ENCODE results near the gene YJEFN3.
A peak's percentile ranks its signal among the peaks of the same experiment; 100 is the strongest.

Gene YJEFN3

DNA sequence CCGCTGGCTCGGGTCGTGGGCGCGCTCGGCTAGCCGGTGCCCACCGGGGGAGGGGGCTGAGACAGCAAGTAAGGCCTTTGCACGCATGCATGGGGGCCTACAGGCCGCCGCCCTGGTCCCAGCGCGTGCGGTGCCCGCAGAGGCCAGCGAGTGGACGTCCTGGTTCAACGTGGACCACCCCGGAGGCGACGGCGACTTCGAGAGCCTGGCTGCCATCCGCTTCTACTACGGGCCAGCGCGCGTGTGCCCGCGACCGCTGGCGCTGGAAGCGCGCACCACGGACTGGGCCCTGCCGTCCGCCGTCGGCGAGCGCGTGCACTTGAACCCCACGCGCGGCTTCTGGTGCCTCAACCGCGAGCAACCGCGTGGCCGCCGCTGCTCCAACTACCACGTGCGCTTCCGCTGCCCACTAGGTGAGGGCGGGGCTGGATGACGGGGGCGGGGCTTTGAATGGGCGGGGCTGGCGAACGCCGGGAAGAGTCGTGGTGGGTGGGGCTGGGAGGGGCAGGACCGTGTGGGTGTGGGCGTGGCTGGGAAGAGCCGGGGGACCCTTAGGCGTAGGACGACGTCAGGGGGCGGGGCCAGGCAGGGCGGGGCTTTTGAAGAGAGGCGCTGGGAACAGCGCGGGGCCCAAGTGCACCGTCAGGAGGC is 11.5 kb downstream of the YJEFN3 start:
- DNase-seq, result peak; percentile 33

- DNase-seq, result peak; percentile 57
These were observed 12.2 kb downstream of the YJEFN3 start for GRCh38 chr19:19540715-19541515.

GRCh38 chr19:19541616-19542015 is 12.9 kb downstream of the YJEFN3 start:
- DNase-seq, result no peak

DNA sequence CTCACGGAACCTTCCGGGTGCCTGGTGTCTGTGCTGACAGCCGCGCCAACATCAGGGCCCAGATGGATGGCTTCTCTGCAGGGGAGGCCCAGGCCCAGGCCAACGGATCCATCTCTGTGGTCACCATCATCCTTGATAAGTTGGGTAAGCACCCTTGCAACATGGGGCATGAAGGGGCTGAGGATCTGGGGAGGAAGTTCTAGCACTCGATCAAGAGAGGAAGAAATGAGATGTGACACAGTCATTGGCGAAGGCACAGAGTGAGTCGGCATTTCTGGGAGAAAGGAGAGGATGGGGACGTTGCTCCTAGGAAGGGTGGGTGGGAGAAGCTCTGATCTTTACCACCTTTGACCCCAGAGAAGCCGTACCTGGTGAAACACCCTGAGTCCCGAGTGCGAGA is 13.8 kb downstream of the YJEFN3 start:
- DNase-seq, result no peak

DNA sequence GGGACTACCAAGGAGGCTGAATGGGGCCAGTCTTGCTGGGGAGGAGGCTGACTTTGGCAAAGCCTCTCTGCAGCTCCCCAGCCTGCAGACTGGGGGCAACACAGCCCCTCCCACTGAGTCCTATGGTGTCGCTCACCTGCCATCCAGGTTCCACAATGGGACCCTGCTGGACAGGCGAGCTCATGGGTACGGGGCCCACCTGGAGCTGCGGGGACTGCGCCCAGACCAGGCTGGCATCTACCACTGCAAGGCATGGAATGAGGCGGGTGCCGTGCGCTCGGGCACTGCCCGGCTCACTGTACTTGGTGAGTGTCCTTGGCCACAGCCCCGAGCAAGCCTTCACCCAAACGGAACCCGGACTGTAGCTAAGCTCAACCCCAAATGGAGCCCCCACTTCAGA is 14.4 kb downstream of the YJEFN3 start:
- no peak for DNase-seq

- DNase-seq, result no peak
These were observed 14.9 kb downstream of the YJEFN3 start for GRCh38 chr19:19543640-19544039.

DNA sequence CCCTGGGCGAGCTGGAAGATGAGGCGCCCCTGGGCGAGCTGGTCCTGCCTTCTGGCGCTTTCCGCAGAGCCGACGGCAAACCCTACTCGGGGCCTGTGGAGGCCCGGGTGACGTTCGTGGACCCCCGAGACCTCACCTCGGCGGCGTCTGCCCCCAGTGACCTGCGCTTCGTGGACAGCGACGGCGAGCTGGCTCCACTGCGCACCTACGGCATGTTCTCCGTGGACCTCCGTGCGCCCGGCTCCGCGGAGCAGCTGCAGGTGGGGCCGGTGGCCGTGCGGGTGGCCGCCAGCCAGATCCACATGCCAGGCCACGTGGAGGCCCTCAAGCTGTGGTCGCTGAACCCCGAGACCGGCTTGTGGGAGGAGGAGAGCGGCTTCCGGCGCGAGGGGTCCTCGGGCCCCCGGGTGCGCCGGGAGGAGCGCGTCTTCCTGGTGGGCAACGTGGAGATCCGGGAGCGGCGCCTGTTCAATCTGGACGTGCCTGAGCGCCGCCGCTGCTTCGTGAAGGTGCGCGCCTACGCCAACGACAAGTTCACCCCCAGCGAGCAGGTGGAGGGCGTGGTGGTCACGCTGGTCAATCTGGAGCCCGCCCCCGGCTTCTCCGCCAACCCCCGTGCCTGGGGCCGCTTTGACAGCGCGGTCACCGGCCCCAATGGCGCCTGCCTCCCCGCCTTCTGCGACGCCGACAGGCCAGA is 15.7 kb downstream of the YJEFN3 start:
- no peak for DNase-seq

DNA sequence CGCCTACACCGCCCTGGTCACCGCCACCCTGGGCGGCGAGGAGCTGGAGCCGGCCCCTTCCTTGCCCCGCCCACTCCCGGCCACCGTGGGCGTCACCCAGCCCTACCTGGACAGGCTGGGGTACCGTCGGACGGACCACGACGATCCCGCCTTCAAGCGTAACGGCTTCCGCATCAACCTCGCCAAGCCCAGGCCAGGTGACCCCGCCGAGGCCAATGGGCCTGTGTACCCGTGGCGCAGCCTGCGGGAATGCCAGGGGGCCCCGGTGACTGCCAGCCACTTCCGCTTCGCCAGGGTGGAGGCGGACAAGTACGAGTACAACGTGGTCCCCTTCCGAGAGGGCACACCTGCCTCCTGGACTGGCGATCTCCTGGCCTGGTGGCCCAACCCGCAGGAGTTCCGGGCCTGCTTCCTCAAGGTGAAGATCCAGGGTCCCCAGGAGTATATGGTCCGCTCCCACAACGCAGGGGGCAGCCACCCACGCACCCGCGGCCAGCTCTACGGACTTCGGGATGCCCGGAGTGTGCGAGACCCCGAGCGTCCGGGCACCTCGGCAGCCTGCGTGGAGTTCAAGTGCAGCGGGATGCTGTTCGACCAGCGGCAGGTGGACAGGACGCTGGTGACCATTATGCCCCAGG is 16.4 kb downstream of the YJEFN3 start:
- no peak for DNase-seq

- DNase-seq, result no peak
These were observed 17.0 kb downstream of the YJEFN3 start for GRCh38 chr19:19545707-19546106.

- DNase-seq, result no peak
These were observed 18.0 kb downstream of the YJEFN3 start for GRCh38 chr19:19546751-19547162.

GRCh38 chr19:19547674-19548336 is 19.1 kb downstream of the YJEFN3 start:
- DNase-seq, result no peak

DNA sequence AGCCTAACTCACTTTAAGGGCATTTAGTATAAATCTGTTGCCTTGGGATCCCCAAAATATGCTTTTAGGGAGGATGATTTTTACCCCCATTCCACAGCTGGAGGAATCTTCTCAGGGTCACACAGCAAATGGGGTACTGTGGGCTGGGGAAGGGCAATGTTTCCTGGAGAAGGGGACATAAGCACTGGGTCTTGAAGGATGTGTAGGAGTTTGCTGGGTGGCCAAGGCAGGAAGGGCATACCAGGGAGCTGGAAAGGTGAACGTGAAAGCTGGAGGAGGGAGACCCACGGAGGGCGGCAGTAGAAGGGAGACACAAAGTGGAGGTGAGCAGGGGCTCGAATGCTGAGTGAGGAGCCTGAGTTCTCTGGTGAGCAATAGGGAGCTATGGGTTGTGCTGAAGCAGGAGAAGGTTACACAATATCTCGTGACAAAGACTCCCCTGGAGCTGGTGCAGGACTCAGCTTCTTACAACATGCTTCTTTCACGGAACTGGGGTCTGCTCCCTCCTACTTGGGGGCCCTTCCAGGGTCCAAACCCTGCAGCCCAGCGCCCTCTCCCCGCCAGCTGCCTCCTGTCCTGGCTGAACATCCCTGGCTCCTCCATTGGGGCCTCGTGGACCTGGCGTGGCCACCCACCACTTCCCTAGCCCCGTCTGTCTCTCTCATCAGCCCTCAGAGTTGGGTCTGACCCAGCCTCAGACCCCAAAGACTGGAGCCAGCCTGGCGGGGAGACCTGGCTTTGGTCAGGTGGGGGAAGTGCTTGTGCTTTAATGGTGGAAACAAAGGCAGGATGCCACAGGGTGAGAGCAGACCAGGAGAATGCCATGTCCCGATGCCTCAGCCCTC is 20.4 kb downstream of the YJEFN3 start:
- no peak for DNase-seq

DNA sequence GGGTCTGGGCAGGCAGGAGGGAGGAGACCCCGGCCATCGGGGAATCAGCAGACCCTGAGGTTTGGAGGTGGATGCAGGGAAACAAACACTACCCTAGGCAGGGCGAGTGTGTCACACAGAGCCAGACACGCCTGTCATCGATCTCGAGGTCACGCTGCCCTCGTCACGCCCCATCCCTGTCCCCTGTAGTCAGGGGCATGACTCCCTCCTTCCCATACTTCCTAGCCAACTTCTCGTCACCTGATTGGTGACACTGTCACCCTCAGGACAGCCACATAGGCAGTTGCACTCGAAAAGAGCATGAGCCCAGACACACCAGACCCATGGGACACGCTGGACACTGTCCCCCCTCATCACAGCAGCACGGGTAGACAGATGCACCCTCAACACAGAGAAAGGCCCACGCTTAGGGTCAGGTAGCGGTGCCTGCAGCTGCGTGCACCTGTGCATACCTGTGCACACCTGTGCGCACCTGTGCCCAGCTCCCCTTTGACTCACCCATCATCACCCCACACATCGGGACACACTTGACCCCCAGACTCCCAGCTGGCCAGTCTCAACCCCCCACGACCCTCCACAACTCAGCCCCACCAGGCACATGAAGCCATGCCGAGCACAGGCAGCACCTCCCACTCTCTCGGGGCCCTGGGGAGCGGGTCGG is 21.2 kb downstream of the YJEFN3 start:
- DNase-seq, result no peak

- DNase-seq, result no peak
These were observed 21.8 kb downstream of the YJEFN3 start for GRCh38 chr19:19550485-19550929.

- DNase-seq, result no peak
These were observed 22.5 kb downstream of the YJEFN3 start for GRCh38 chr19:19550972-19551852.

DNA sequence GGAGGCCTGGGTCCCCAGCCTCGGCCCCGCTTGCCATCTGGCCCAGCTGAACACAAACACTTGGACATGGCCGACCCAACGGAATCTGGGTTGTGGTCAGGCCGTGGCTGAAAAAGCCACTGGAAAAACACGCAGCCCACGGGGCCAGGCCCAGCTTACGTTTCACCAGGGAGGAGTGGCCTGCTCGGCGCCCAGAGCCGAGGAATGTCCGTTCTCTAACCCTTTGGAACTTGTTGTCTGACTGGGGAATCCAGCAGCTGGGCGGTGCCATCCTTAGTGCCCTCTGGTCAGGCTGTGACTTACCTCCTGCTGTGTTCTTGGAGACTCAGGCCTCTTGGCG is 23.1 kb downstream of the YJEFN3 start:
- no peak for DNase-seq

- no peak for DNase-seq
These were observed 24.1 kb downstream of the YJEFN3 start for GRCh38 chr19:19552798-19553197.

DNA sequence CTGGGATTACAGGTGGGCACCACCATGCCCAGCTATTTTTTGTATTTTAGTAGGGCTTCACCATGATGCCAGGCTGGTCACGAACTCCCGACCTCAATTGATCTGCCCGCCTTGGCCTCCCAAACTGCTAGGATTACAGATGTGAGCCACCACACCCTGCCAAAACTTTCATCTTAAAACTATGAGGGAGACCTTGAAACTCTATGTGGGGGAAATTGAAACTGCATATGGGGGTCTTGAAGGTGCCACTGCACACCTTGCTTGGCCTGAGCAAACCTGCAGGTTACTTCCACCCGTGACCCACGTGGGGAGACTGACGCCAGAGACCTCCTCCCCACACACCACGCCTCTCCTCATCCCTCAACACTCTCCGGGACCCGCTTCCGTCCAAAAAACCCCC is 25.0 kb downstream of the YJEFN3 start:
- DNase-seq, result no peak

DNA sequence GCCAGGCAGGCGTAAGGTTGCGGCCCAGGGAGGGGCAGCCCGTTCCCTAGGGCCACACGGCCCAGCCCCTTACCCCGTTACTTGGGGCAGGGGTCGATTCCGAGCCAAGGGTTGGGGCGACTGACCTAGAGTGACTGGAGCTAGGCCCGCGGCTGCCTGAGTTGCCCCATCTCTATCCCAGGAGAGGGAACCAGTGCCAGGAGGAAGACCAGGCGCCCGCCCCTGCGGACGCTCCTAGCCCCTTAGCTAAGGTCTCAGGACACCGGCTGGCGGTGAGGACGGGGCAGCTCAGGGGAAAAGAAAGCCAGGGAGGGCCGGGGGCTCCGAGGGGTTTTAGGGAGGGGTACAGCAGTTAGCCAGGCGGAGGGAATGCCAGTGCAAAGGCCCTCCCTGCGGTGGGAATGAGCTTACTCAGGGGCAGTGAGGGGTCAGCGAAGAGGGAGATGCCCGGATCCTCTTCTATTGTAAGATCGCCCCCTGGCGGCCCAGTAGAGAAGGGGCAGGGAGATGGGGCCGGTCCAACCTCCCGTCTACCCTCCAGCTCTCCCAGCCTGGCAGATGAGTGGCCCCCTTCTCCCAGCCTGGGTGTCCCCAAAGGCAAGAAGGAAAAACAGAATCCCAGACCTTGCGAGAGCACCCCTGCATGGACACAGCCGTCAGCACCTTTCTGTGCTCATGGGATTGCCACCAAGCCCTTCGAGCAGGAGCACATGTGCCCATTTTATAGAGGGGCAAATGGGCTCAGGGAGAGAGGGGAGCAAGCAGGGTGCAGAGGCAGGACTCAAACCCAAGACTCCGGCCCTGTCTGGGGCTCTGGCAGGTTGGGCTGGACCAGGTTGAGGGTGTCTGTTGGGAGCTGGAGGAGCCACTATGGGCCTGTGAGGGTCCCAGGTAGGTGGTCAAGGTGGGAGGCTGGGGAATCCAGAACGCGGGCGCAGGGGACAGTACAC is 25.6 kb downstream of the YJEFN3 start:
- DNase-seq, result peak; percentile 39

Measured in activated CD4-positive, alpha-beta T cell treated with anti-CD3 and anti-CD28 coated beads for 1 hour (primary cell).